SK-N-SH (cell line): Measurements from ENCODE around the gene PSME2. TPM values are rescaled to one million over a fixed set of nuclear protein-coding genes. Genes with fewer than 3 reads are reported as not detected.

Experiments used
- CTCF ChIA-PET: fragments of 300-600, 350-600 bp; formaldehyde crosslinking; extraction: SDS; loops from one replicate; lab custom pipeline; 2021; lab: Yijun Ruan, JAX
- POLR2A ChIA-PET: fragments of 350-600 bp; sonication (Branson Sonifier 250); formaldehyde crosslinking; extraction: SDS; loops from one replicate; lab custom pipeline; 2020; ENCODE audit warnings: antibody characterized with exemption, inconsistent platforms; lab: Yijun Ruan, JAX
- DNase-seq: peaks from one replicate; pipeline ENCODE4 v3.0.0; 2012
- H2AFZ ChIP-seq: fragments of 200-600 bp; sonication (generic); 2 replicates; pipeline ENCODE4 v1.8.1; 2016; ENCODE audit warnings: antibody characterized with exemption, mild to moderate bottlenecking, low read depth
- H3F3A ChIP-seq: fragments of 200-600 bp; sonication (generic); replicated peaks from 2 replicates; pipeline ENCODE3; 2016; ENCODE audit warnings: antibody characterized with exemption, mild to moderate bottlenecking; ENCODE audit not compliant: insufficient read depth
- H3K27ac ChIP-seq, 2 experiments: fragments of 200-500 bp in 1 of 2; fragments of 200-600 bp in 1 of 2; sonication (Bioruptor generic) in 1 of 2; sonication (generic), shearing (Covaris generic) in 1 of 2; 2 replicates each; pipeline versions ENCODE4 v1.5.1 to v1.6.1; 2014 to 2016; ENCODE audit warnings: low read depth in 2 of 2, inconsistent platforms in 1 of 2, low read length in 1 of 2, mild to moderate bottlenecking in 1 of 2, mixed read lengths in 1 of 2
- H3K27me3 ChIP-seq: fragments of 200-600 bp; sonication (generic), shearing (Covaris generic); 2 replicates; pipeline ENCODE4 v1.6.1; 2016; ENCODE audit warnings: mixed run types; ENCODE audit not compliant: insufficient read depth
- H3K36me3 ChIP-seq, 2 experiments: fragments of 200-500 bp in 1 of 2; fragments of 200-600 bp in 1 of 2; sonication (Bioruptor generic) in 1 of 2; sonication (generic) in 1 of 2; replicated peaks in 1 of 2; 2 replicates each; pipeline versions ENCODE3 to v1.5.1; 2014 to 2016; ENCODE audit warnings: low read length in 1 of 2, mild to moderate bottlenecking in 1 of 2; ENCODE audit not compliant: insufficient read depth in 2 of 2, control insufficient read depth in 1 of 2
- H3K4me1 ChIP-seq, 2 experiments: fragments of 200-500 bp in 1 of 2; fragments of 200-600 bp in 1 of 2; sonication (Bioruptor generic) in 1 of 2; sonication (generic), shearing (Covaris generic) in 1 of 2; 2 replicates each; pipeline versions ENCODE4 v1.5.1 to v1.6.1; 2014 to 2016; ENCODE audit warnings: low read depth in 1 of 2, low read length in 1 of 2, mixed run types in 1 of 2; ENCODE audit not compliant: insufficient read depth in 2 of 2, control insufficient read depth in 1 of 2
- H3K4me2 ChIP-seq: fragments of 200-600 bp; sonication (generic), shearing (Covaris generic); 2 replicates; pipeline ENCODE4 v1.6.1; 2017; ENCODE audit warnings: mixed run types
- H3K4me3 ChIP-seq, 2 experiments: fragments of 200-500 bp in 1 of 2; fragments of 200-600 bp in 1 of 2; sonication (Bioruptor generic) in 1 of 2; sonication (generic), shearing (Covaris generic) in 1 of 2; 2 replicates each; pipeline versions ENCODE4 v1.5.1 to v1.8.1; 2014 to 2016; ENCODE audit warnings: low read depth in 2 of 2, inconsistent platforms in 1 of 2, low read length in 1 of 2, mild to moderate bottlenecking in 1 of 2, mixed read lengths in 1 of 2, moderate library complexity in 1 of 2
- H3K79me2 ChIP-seq: fragments of 200-600 bp; sonication (generic); 2 replicates; pipeline ENCODE4 v1.8.1; 2017; ENCODE audit warnings: mild to moderate bottlenecking; ENCODE audit not compliant: insufficient read depth
- H3K9ac ChIP-seq: fragments of 200-600 bp; sonication (generic); 2 replicates; pipeline ENCODE4 v1.6.1; 2017; ENCODE audit warnings: mixed run types
- H3K9me2 ChIP-seq: fragments of 200-600 bp; sonication (generic); 2 replicates; pipeline ENCODE4 v1.6.1; 2017; ENCODE audit warnings: mixed run types
- H3K9me3 ChIP-seq: fragments of 200-600 bp; sonication (generic); 2 replicates; pipeline ENCODE4 v1.6.1; 2017; ENCODE audit warnings: mixed run types, mild to moderate bottlenecking, moderate library complexity
- H4K20me1 ChIP-seq: fragments of 200-600 bp; sonication (generic); 2 replicates; pipeline ENCODE4 v1.6.1; 2017; ENCODE audit warnings: mild to moderate bottlenecking, mixed run types; ENCODE audit not compliant: insufficient read depth
- FOXM1 ChIP-seq: IDR thresholded peaks from 2 replicates; pipeline ENCODE4 v1.4.0; 2012; ENCODE audit warnings: low read depth, mild to moderate bottlenecking
- MEF2A ChIP-seq: IDR thresholded peaks from 2 replicates; pipeline ENCODE4 v1.4.0; 2012; ENCODE audit warnings: low read depth, borderline replicate concordance
- MXI1 ChIP-seq: IDR thresholded peaks from 2 replicates; pipeline ENCODE4 v1.6.1; 2012; ENCODE audit warnings: mild to moderate bottlenecking, low read depth, low read length, improper control_type of control experiment
- NFIC ChIP-seq: IDR thresholded peaks from 2 replicates; pipeline ENCODE4 v1.4.0; 2012; ENCODE audit warnings: borderline replicate concordance
- PBX3 ChIP-seq: IDR thresholded peaks from 2 replicates; pipeline ENCODE4; 2012
- RFX5 ChIP-seq: IDR thresholded peaks from 2 replicates; pipeline ENCODE4 v1.6.1; 2012; ENCODE audit warnings: mild to moderate bottlenecking, improper control_type of control experiment, low read length
- SIN3A ChIP-seq: IDR thresholded peaks from 2 replicates; pipeline ENCODE4 v1.6.1; 2012; ENCODE audit warnings: low read depth, mild to moderate bottlenecking, low read length, moderate library complexity, borderline replicate concordance
- TCF12 ChIP-seq: IDR thresholded peaks from 2 replicates; pipeline ENCODE4 v1.4.0; 2012
- USF1 ChIP-seq: IDR thresholded peaks from 2 replicates; pipeline ENCODE4 v1.4.0; 2012; ENCODE audit warnings: low read depth, borderline replicate concordance
- WGBS: methylation state at CpG from one replicate; pipeline ENCODE4 v1.1.6; 2017; ENCODE audit warnings: low lambda C conversion rate; 5-methylcytosine and 5-hydroxymethylcytosine counted together
- polyA plus RNA-seq, 3 experiments: library from polyadenylated mRNA; depleted of rRNA; stranded (reverse); fragments of >200 nt; gene quantifications; 2 replicates each; pipeline ENCODE4 v1.2.3, GENCODE V29; 2012
- TF ChIP-seq, protein P1 (sequence below): IDR thresholded peaks from 2 replicates; pipeline ENCODE4 v1.4.0; 2012; ENCODE audit warnings: low read depth, borderline replicate concordance

PSME2 gene
- polyA plus RNA-seq, 1 of the 3 experiments (the other 2 are of a cell fraction), result 147 TPM

GRCh38 chr14:24141097-24141880 lies 5.1 kb downstream of the PSME2 start, which contains the start of gene EMC9 (continued):
- peak; percentile 90 for TF ChIP-seq PBX3
- no peak; the same call in 1 of the 2 replicates for TF ChIP-seq TCF12
- peak; percentile 94 for TF ChIP-seq RFX5
- no peak; the same call in 1 of the 2 replicates for TF ChIP-seq SIN3A
- TF ChIP-seq MEF2A, result no peak
- TF ChIP-seq, protein P1, sequence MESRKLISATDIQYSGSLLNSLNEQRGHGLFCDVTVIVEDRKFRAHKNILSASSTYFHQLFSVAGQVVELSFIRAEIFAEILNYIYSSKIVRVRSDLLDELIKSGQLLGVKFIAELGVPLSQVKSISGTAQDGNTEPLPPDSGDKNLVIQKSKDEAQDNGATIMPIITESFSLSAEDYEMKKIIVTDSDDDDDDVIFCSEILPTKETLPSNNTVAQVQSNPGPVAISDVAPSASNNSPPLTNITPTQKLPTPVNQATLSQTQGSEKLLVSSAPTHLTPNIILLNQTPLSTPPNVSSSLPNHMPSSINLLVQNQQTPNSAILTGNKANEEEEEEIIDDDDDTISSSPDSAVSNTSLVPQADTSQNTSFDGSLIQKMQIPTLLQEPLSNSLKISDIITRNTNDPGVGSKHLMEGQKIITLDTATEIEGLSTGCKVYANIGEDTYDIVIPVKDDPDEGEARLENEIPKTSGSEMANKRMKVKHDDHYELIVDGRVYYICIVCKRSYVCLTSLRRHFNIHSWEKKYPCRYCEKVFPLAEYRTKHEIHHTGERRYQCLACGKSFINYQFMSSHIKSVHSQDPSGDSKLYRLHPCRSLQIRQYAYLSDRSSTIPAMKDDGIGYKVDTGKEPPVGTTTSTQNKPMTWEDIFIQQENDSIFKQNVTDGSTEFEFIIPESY, result no peak
- TF ChIP-seq MXI1, result peak; percentile 52; the same call in 1 of the 2 replicates
- peak; percentile 62; the same call in 1 of the 2 replicates for TF ChIP-seq USF1
- TF ChIP-seq NFIC, result no peak

DNA sequence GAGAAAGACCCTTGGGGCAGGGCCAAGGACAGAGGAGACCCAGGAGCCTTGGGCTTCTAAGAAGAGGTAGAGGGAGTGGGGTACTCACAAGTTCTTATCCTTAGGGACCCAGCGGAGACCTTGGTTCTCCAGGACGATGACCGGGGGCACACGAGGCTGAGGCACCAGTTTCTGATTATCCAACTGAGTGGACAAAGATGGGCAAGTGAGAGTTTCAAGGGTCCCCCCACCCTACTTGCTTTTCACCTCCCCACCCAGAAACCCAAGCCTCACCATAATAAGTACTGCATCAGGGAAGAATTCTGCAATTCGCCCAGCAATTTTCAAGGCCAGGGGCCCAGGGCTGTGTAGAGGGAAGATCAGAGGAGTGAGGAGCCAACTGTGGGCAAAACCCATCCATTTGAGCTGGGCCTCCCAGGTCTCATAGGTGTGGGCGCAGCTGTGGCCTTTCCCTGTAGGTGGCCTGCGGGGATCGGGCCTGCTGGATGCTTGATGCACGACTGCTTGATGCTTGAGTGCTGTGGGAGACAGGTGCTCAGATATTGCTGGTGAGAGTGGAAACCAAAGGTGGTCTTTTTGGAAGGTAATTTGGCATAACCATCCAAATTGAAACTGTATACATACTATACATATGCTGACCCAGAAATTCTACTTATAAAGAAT lies 7.0 kb downstream of the PSME2 start:
- peak overlapping the region; percentile 27 to 31; a peak in 2 of 4 replicates for H3K4me3 ChIP-seq
- H3K4me1 ChIP-seq, result peaks cover 6 to 36% of the 10 kb centered on the region in 2 experiments; a peak in 3 of 4 replicates
- 87% methylated on average over 7 of the region's 9 CpGs for WGBS
- H2AFZ ChIP-seq, result no peak overlapping the region
- no peak for DNase-seq
- no peak overlapping the region for H3K9ac ChIP-seq
- peaks cover 27 to 40% of the 10 kb centered on the region in 2 experiments for H3K36me3 ChIP-seq
- no peaks in the 10 kb centered on the region for H4K20me1 ChIP-seq
- H3K27ac ChIP-seq, result peak overlapping the region in 1 of 2 experiments; percentile 29; a peak in 1 of 4 replicates
- POLR2A ChIA-PET, result interaction anchor here (1.1 to 1.8 kb wide), 3 partner anchors 7 to 33 kb away, joined by 3 to 5 read pairs (median 5); partner anchors contain the start of genes DCAF11, NRL and PSME2
- TF ChIP-seq TCF12 (no peak), FOXM1 (no peak)
- H3K27me3 ChIP-seq, result no peaks in the 10 kb centered on the region
- no peaks in the 10 kb centered on the region for H3K9me3 ChIP-seq
- peaks cover 18% of the 10 kb centered on the region for H3F3A ChIP-seq
- CTCF ChIA-PET, result interaction anchor here (1.1 to 4.7 kb wide), 5 partner anchors 8 to 31 kb away, joined by 3 to 22 read pairs (median 5); partner anchors contain the start of genes IRF9 and RNF31
- no peaks in the 10 kb centered on the region for H3K9me2 ChIP-seq
- H3K4me2 ChIP-seq, result peak overlapping the region; percentile 97; the same call in 1 of the 2 replicates
- peaks cover 43% of the 10 kb centered on the region for H3K79me2 ChIP-seq
